ENCODE data around the gene GAA.
A peak's percentile ranks its signal among the peaks of the same experiment; 100 is the strongest.

Gene GAA

DNA sequence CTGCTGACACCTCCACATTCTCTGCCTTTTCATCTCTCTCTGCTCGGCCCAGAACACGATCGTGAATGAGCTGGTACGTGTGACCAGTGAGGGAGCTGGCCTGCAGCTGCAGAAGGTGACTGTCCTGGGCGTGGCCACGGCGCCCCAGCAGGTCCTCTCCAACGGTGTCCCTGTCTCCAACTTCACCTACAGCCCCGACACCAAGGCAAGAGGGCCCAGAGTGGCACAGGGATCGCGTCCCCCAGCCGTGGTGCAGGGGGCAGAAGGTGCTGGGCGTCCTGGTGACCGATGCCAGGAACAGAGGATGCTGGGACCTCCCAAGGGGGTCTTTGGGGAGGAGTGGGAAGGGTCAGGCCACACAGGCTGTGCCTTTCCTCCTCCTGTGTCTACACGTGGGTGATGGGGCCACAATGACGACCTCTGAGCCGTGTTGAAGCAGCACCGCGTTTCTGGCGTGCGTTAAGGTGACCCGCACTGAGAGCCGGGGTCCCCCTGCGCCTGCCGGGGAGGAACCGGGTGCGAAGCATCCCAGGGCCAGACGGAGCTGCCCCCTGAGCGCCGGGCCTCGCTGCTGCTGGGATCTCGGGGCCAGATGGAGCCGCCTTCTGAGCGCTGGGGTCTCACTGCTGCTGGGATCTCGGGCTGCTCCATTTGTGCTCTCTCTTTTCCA is 17.4 kb downstream of the GAA start:
- DNase-seq: no peak

DNA sequence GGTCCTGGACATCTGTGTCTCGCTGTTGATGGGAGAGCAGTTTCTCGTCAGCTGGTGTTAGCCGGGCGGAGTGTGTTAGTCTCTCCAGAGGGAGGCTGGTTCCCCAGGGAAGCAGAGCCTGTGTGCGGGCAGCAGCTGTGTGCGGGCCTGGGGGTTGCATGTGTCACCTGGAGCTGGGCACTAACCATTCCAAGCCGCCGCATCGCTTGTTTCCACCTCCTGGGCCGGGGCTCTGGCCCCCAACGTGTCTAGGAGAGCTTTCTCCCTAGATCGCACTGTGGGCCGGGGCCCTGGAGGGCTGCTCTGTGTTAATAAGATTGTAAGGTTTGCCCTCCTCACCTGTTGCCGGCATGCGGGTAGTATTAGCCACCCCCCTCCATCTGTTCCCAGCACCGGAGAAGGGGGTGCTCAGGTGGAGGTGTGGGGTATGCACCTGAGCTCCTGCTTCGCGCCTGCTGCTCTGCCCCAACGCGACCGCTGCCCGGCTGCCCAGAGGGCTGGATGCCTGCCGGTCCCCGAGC is 17.9 kb downstream of the GAA start:
- DNase-seq: no peak

DNA sequence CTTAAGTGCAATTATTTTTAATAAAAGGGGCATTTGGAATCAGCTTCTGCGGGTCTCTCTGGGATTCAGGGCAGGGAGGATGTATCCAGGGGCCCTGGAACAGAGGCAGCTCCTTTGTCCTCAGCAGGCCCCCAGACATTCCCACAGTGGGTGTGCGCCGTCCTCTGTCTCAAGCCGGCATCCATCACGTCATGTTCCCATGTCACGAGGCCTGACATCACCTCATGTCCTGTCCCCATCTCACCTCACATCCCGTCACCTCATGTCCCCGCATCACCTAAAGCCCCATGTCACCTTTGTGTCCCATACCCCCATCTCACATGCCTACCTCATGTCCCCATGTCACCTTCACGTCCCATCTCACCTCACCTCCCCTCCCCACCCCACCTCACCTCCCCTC is 18.5 kb downstream of the GAA start:
- DNase-seq: no peak

DNA sequence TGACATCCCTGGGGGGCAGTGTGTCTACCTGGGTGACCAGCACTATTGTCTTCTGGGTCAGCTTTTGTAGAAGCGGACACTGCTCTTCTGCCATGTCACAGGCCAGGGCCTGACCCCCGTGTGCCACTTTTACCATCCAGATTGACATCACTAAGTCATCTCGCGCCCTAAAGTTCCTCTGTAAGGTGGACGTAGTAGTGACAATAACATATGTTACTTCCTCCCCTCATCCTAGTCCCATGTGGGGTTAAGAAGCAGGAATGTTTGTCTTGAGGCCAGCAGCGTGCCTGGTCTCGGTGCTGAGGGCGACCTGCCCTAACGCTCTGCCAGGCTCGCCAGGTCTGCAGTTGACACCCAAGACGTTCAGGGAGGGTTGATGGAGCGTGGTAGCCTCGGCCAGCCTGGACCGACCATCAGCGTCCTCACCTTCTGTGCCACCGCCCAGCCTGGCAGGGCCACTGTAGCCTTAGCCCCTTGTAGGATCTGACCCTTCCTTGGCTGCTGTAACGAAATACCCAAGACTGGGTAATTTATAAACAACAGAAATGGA is 20.7 kb downstream of the GAA start:
- DNase-seq: no peak

DNA sequence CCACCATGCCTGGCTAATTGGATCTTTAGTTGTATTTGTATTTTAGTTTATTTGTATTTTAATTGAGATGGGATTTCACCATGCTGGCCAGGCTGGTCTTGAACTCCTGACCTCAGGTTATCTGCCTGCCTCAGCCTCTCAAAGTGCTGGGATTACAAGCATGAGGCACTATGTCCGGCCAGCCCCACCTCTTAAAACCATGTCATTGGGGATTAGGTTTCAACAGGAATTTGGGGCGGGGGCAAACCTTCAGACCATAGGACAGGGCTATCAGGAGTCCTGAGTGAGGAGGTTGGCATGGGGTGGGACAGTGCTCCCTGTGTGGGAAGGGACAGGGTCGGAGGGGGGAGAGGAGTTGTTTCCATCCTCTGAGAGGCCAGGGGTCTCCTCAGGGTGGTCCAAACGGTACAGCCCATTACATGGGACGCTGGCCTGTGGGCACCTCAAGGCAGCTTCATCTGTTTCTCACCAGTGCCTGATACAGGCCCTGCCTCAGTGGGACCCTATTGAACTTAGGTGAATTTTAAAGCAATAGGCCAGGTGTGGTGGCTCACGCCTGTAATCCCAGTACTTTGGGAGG is 21.6 kb downstream of the GAA start:
- DNase-seq: no peak

DNA sequence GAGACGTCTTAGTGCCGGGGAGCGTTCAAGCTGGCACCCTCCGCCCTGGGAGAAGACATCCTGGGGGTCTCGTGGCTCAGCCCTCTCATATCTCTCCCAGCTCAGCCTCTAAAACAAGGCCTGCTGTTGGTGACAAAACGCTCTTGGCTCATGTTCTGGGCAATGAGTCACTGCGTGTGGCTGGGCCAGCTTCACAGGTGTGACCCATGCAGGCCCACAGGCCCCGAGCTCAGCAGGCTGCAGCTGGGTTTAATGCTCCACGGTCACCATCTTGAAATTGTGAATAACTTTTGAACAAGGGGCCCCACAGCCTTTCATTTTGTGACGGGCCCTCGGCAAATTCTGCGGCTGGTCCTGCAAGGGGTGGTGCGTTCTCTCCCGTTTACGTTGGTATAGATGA is 22.4 kb downstream of the GAA start:
- DNase-seq: peak; percentile 36

DNA sequence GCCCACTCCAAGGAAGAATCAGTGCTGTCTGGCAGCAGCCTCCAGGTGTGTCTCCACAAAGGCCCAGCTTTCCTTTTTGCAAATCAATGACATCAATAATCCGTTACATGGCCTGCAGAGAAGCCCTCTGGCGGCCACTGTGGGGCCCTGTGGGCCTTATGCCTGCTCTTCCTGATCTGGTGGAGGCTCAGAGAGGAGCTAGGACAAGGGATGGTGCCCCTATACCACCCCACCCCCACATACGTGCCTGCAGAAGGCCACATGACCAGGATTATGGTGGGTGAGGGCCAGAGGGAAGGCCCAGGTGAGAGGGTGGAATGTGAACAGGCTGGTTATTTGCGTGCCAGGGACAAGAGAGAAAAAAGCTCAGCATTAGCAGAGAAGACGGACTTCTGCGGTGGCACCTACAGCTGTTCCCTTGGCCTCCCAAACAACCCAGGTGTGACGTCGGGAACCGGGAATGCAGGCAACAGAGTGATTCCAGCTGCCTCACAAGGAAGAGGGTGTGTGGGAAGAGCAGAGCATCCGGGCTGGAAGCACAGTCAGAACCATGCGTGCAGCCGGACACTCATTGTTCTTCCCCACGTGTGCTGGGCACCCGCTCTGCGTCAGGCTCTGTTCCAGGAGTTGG is 23.1 kb downstream of the GAA start:
- DNase-seq: peak; percentile 31

DNA sequence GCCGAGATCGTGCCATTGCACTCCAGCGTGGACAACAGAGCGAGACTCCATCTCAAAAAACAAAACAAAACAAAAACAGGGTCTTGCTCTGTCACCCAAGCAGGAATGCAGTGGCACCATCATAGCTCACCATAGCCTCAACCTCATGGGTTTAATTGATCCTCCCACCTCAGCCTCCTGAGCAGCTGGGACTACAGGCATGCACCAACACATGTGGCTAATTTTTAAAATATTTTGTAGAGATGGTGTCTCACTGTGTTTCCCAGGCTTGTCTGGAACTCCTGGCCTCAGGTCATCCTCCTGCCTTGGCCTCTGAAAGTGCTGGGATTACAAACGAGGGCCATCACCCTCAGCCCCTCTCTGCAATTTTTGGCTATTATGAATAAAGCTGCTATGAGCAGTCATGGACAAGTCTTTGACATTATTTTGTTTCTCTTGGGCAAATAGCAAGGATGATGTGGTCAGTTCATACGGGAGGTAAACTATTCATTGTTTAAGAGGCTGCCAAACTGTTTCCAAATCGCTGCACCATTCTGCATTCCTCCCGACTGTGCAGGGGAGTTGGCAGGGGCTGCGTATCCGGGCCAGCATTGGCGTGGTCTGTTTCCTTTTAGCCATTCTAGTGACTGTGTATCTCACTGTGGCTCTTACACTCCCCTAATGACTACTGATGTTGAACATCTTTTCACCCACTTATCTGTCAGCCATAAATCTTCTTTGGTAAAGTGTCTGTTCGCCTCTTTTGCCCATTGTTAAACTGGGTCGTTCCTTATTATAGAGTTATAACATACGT is 24.5 kb downstream of the GAA start:
- DNase-seq: peak; percentile 69

DNA sequence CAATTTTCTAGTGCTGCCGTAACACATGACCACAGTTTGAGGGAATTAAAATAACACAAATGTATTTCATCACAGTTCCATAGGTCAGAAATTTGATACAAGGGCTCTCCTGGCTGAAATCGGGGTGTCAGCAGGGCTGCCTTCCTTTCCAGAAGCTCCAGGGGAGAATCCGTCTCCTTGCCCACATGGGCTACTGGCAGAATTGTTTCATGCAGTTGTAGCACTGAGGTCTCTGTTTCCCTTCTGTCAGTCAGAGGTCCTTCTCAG is 25.0 kb downstream of the GAA start:
- no peak for DNase-seq

DNA sequence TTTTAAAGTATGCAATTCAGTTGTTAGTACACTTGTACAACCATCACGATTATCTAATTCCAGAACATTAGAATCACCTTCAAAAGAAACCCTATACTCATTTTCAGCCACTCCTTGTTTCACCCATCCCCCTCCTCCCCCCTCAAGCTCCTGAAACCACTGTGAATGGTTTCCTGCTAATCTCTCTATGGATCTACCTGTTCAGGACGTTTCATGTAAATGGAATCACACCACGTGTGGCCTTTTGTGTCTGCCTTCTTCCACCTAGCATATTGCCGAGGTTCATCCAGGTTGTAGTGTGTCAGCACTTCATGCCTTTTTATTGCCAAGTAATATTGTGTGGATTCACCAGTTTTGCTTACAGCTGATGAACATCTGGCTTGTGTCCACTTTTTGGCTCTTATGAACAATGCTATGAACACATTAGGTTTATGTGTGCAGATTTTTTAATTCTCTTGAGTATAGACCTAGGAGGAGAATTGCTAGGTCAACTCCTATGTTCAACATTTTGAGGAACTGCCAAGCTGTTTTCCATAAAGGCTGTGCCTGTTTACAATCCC is 27.7 kb downstream of the GAA start:
- DNase-seq: no peak

DNA sequence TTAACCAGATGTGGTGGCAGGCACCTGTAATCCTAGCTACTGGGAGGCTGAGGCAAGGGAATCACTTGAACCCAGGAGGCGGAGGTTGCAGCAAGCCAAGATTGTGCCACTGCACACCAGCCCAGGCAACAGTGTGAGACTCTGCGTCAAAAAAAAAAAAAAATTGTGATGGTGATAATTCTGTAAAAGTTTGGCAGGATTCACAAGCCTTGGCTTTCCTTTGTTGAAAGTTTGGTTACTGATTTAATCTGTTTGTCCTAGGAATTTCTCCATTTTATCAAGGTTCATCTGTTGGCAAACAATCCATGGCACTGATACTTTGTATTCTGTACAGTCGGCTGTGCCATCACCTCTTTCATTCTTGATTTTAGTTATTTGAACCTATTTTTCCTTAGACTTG is 29.6 kb downstream of the GAA start:
- no peak for DNase-seq

DNA sequence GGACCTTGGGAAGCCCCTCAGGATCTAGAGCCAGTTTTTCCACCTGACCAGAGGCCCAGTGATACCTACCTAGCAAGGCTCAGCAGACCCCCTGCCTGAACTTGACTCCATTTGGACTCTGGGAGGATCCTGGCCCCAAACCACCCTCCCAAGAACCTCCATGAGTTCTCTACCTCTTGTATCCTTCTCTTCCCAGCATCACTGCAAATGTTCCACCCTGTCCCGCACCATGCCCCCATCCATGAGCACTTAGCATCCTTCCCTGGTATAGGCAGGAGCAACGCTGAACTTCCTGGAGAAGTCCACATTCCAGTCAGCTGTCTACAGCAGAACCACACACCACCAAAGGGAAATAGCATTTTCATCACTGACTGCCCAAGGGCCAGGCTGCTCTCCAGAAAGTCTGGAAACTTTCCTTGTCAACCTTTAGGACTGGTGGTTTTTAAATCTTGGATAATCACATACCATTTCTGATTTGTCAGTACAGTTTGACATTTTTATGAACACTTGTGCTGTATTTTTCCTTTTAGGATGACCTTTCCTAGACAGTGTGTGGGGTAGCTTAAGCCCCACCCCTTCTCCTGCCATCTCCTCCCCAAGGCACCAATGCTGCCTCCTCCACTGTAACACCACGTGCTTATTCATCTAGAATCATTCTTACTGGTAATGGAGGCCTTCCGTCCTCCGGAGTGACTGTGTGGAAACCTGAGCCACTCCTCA is 31.7 kb downstream of the GAA start:
- no peak for DNase-seq

DNA sequence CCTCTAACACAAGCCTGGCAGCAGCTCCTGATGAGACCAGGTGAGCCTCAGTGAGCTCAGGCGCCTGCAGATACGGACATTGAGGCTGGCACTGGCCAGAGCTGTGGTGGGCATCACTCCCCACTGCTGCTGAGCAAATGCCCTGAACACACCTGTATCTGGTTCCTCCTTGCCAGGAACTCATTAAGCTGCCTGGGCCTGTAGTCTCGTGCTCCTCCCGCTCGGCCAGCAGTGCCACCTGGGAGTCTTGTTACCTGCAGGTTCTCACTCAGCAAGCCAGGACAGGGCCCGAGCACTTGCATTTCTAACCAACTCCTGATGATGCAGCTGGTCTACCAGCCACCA is 32.2 kb downstream of the GAA start:
- no peak for DNase-seq

DNA sequence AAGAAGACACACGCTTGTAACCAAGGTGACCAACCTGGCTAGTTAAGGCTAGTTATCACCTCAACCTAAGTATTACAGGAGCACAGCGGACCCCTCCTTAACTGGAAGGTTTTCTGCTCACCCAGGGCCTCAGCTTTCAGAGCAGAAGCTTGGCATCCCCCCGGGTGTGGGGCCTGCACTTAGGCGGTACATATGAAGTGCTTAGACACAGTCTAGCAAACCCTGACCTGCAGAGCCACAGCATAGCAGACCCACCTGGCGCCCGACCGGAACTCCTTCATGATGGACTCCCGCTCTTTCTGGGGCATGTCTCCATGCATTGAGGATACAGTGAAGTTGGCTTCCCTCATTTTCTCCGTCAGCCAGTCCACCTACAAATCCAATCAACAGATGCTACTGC is 35.8 kb downstream of the GAA start:
- no peak for DNase-seq

DNA sequence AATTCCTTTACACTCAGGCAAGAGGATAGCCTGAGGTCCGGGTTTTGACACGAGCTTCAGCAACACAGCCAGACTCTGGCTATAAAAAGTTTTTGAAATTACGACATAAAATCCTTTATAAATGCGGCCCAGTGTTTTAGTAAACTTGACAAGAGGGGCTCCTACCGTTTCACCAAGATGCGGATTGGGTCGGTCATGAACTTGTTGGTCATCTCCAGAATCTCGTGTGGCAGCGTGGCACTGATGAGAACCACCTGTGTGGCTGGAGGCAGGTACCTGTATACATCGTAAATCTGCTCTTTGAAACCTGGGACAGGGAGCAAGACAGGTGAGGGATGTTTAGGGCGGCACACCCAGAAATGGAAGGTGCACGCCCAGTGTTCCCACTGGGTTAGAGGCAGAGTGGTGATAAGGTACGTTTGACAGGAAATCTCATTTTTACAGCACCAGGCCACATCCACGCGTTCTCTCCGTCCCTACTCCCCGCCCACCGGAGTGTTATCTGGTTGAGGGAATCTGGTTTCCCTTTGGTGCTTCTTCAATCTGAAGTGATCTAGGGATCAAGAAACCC is 37.6 kb downstream of the GAA start:
- DNase-seq: no peak

DNA sequence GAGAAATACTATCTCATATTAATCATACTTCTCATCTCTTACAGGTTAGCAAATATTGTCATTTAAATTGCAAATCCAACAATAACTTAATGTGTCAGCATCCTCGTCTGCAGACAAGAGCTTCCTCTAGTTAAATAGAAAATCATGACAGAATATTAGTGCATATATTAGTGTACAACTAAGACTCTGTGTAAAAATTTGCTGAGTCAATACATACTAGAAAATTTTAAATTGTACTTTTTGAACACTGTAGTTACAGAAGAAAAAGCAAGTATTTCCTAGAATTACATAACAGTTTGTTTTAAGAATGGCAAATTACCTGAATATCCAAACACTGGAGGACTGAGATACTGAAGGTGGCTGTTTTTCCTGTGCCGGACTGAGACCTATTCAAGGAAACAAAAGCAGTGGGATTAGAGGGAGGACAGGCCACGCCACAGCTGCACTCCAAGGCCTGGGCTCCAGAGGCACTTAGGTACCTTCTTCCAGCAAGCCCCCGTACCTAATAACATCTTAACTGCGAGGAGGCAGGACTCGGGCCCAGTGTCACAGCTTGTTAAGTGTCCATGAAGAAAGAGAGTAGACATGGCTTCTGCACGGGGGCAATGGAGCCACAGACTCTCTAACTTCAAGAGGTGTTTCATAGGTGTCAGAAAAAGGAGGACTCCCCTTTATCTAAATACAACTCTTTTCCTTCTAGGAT is 40.2 kb downstream of the GAA start:
- DNase-seq: no peak

DNA sequence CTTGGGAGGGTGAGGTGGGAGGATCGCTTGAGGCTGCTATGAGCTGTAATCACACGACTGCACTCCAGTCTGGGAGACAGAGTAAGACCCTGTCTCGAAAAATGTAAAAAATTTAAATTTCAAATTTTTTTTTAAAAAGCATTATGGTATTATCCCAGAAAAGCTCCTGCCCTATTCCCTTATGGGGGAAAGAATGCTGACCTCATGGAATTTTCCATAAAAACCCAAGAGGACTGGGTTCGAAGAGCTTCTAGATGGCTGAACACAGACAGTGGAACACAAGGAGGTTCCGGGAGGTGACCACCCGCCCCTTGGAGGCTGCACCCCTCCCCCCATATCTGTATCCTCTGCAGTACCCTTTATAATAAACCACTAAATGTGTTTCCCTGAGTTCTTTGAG is 41.5 kb downstream of the GAA start:
- DNase-seq: no peak

DNA sequence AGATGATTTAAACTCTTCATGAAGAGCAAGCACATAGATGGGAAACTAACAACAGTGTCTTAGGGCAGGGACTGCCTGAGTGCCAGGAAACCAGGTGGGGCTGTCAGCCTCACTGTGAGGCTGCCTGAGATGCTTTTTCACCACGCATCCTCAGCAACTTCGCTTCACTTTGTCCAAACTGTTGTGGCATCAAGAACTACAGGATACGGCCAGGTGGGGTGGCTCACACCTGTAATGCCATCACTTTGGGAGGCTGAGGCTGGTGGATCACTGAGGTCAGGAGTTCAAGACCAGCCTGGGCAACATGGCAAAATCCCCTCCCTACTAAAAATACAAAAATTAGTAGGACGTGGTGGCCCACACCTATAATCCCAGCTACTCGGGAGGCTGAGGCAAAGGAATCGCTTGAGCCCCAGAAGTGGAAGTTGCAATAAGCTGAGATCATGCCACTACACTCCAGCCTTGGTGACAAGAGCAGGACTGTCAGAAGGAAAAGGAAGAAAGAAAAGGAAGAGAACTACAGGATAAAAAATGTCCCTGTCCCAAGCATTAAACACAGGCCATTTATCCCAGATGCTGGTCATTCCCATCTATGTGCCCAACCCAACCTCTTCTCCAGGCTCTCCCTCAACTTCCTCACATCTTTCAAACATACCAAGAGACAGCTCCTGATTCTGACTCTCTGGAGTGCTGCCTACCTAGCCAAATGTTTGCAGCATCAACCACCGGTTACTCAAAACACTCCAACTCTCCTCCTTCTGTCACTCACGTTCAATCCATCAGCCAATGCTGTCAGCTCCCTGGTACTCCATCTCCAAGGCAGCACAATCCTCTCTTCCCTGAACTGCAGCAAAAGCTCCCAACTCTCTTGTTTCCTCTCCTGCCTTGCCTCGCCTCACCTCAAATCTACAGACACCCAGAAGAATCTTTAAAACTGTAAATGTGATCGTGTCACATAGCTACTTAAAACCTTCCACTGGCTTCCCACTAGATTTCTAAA is 44.0 kb downstream of the GAA start:
- no peak for DNase-seq

DNA sequence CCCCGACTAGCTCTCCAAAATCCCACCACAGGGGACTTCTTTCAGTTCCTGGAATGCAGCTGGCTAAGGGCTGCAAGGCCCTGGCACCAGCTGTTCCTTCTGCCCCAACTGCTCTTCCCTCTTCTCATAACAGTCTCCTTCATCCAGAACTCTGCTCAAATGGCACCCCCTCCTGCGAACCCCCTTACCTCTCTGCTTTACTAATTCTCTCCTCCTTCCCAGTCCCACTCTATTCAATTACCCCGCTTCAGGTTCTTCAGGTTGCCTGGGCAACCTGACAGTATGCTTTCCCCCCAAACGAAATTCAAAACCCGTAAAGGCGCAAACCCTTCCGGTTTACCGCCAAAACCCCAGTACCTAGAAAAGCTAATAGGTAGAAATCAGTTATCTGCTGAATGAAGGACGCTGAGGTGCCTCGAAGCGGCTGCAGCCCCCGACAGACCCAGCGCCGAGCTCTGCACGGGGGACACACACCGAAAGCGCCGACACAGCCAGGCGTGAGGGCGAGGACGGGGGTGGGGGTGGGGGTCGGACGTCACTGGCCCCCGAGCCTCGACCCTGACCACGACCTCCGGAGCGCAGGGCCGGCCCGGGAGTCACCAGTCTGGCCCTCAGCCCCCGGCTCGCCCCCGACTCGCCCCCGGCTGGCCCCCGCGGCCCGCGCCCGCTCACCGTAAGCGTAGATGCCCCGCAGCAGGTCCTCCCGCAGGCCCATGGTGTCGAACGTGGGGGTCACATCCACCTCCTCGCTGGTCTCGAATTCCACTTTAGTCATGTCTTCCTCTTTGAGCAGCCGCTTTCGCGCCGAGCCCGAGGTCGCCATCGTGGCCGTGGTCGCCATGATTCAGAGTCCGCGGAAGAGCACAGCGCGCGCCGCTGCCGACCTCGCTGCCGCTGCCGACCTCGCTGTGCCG is 45.0 kb downstream of the GAA start:
- no peak for DNase-seq

Data from fibroblast of skin of right biceps (primary cell).